Inflammatory macrophage treated with lipopolysaccharide for 4 hours (primary cell): Measurements from ENCODE around the gene RAB30.

ENCODE experiments used
- DNase-seq: peaks from one replicate; pipeline ENCODE4 v3.0.0-alpha.2; 2020

RAB30 gene

DNA sequence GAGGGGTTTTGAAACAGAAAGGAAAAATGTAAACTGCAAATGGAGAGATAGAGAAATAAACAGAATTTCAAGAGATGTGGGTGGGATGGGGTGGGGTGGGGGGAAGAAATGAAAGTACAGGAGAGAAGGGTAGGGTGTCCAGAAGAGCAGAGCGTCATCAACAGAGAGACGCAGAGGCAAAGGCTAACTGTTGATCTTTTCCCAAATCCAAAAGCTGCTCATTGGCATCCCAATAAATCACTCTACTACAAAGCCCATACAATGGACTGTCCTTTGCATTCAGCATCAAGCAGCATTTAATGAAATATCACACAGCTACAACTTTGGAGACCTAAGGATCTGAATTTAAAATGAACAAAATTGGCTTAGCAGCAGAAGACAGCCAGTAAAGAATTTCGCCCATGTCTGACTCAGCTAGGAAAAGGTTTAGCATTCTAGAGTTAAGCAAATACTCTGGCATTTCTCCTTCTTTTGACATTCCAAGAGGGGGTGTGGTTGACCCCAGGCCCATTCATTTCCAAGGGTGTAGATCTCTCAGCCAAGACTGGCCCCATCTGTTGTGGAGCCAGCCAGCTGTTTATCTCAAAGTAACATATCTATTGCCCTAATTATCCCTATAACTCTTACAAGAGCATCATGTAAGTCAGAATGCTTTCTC lies 1.5 kb downstream of the RAB30 start:
- no peak for DNase-seq

DNA sequence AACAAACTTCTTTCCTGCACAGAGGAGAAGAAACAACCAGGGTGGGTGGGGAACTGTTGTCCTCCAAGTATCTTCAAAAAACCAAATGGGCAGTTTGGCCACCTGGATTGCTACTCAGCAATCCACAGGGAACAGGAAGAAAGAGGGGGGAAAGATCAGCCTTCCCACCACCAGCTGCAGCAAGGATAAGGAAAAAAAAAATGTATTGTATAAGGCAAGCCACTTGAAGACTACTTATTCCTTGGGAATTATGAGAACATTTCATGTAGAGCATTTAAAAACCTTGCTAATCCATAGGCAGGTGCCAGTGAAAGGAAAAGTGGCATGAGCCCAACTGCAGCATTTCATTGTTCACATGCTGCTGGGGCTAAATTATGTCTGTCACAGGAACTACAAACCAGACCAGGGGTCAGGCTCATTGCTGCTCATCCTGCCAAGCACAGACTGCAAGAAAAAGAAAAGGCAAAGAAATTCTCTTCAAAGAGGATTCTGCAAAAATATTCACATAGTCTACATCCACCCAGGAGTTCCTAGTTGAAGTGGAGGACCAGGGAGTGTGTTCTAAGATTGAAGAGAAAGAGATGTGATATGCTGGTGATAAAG lies 2.2 kb downstream of the RAB30 start:
- no peak for DNase-seq

DNA sequence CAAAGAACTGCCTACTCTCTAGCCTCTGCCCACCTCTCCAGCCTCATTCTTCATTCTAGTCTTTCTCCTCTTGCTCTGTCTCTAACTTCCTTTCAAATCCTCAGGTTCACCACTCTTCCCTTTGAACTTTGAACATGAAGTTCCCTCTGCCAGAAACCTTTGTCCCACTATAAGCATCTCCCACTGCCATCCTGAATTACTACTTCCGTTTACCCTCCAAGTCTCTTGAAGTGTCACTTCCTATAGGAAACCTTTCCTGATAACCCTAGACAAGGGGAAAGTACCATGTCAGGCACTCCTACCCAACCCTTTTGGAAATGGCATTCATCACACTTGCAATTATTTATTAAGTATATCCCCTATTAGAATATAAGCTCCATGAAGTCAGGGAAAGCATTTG lies 3.1 kb downstream of the RAB30 start:
- DNase-seq = no peak

DNA sequence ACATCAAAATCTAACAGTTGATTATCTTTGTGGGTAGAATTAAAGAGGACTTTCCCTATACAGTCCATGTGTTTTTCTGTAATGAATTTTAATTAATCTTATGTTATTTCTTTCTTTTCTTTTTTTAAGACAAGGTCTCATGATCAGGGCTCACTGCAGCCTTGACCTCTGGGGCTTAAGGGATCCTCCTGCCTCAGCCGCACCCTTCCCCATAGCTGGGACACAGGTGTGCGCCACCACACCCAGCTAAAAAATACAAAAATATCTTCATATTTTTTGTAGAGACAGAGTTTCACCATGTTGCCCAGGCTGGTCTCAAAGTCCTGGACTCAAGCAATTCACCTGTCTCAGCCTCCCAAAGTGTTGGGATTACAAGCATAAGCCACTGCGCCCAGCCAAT lies 7.7 kb downstream of the RAB30 start:
- DNase-seq = no peak

DNA sequence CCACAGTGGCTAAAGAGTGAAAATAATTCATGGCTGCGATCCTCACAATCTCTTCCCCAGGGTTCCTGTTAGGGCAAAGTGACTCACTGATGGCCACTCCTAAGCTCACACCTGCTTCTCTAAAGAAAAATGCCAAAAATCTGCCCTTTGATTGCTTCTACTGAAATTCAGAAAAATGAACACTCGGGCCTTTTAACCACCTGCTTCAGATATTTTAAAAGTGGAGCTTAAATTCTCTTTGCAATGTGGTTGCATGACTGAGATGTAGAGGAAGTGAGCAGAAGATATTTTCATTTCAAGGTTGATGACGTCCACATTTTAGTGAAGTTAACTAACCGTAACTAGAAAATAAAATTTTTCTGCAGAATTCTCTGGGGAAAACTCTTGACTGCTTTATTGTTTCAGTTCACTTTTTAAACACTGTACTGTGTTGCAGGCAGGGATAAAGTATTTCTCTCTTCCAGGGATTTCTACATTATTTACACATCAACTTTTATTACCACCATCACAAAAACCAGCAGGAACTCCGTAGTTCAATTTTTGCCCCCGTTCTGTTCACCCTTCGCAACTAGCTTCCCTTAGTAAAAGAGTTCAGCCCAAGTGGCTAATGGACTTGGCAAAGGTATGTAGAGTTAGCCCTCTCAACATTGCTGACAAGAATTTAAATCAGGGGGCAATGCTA lies 8.5 kb downstream of the RAB30 start:
- peak; percentile 57 for DNase-seq

DNA sequence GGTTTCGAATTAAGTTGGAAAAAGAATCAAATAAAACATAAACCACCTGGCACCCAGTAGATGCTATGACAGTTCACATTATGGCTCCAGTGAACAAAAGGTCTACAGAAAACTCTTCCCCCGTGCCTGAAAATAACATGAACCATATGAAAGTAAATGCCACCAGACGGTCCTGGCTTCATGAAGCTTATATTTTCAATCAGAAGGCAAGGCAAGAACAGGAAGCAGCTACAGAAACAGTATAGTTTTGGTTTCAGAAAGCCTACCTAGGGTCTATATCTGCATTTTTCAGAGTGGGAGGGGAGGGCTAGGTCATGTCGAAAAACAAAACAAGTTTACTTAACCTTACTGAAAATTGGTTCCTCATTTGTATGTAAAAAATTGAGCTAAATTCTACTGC lies 9.8 kb downstream of the RAB30 start:
- DNase-seq = peak; percentile 65

DNA sequence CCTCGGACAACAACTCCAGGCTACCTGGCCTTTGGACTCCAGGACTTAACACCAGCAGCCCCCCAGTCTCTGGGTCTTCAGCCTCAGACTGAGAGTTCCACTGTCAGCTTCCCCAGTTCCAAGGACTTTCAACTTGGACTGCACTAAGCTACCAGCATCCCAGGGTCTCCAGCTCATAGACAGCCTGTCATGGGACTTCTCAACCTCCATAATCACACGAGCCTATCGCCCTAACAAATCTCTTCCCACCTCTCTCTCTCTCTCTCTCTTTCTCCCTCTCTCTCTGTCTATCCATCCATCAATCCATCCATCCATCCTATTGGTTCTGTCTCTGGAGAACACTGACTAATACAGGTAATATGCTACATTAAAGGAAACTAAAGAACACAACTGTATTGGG lies 10.7 kb downstream of the RAB30 start:
- DNase-seq = no peak

DNA sequence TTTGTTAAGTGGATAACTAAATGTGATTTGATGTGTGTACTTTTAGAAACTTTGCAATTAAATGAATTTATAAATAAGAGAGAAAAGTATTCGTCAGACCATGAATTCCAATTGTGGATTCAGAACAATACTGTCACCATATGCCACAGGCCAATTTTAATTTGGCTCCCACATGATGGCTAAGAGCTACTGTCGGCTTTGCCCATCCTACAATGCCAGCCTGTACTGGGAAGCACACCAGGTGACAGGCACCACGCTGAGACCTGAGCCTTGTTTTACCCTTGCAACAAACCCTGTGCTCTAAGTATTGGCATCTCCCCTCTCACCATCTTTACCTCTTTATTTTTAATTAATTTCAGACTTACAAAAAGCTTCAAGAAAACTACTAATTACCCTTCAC lies 14.0 kb downstream of the RAB30 start:
- DNase-seq = no peak

DNA sequence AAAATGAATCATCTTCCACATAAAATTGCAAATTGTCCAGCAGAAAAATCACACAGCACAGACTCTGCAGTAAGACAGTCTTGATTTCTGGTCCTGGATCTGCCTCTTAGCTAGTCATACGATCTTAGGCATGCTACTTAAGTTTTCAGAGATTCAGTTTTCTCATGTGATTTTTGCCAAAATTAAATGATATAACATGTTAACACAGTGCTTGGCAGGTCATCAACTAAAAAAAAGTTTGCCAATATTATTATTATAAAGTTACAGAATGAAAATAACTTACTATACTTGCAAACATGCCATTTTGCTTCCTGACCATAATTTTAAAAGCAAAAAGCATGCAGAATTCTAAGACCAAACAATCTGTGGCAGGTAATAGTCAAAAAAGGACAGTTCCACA lies 15.1 kb downstream of the RAB30 start:
- DNase-seq = no peak

DNA sequence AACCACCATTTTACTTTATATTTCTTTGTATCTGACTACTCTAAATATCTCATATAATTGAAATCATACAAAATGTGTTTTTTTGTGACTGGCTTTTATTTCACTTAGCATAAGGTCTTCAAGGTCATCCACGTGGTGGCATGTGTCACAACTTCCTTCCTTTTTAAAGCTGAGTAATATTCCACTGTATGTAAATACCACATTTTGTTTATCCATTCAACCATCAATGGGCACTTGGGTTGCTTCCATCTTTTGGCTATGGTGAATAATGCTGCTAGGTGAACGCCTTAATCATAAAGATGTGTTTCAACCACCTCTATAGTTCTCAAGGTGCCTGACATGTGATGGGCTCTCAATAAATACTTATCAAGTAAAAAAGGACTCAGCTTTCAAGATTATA lies 15.5 kb downstream of the RAB30 start:
- peak; percentile 35 for DNase-seq

DNA sequence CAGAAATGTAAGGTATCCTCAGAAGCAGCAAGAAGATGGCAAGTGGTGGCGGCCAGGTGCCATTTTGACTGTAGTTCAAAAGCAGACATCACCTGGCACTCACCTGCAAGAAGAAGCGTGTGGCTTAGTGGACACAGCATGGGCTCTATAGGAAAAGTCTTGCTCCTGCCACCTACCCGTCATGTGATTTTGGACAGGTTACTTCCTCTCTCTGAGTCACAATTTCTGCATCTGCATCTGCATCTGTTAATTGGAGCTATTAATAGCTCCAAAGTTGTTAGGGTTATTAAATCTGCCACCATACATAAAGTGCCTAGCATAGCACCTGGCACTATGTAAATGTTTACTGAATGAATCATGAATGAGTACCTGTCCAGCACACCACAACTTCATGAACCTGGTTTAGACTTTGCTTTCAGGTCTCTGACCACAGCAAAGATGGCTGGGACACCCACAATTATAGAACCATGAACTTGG lies 16.8 kb downstream of the RAB30 start:
- DNase-seq = no peak

DNA sequence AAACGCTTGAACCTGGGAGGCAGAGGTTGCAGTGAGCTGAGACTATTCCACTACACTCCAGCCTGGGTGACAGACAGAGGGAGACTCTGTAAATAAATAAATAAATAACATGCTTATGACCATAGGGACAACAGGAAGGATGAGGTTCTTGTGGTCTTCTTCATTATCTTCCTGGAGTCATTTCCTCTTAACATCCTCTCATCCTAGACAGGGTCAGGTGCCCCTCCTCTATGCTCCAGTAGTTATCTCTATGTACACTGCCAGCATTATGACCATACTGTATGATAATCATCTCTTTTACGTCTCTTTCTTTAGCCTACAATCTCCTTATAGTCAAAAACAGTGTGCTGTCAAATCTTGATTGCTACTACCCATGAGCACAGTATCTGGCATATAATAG lies 17.7 kb downstream of the RAB30 start:
- DNase-seq = no peak

DNA sequence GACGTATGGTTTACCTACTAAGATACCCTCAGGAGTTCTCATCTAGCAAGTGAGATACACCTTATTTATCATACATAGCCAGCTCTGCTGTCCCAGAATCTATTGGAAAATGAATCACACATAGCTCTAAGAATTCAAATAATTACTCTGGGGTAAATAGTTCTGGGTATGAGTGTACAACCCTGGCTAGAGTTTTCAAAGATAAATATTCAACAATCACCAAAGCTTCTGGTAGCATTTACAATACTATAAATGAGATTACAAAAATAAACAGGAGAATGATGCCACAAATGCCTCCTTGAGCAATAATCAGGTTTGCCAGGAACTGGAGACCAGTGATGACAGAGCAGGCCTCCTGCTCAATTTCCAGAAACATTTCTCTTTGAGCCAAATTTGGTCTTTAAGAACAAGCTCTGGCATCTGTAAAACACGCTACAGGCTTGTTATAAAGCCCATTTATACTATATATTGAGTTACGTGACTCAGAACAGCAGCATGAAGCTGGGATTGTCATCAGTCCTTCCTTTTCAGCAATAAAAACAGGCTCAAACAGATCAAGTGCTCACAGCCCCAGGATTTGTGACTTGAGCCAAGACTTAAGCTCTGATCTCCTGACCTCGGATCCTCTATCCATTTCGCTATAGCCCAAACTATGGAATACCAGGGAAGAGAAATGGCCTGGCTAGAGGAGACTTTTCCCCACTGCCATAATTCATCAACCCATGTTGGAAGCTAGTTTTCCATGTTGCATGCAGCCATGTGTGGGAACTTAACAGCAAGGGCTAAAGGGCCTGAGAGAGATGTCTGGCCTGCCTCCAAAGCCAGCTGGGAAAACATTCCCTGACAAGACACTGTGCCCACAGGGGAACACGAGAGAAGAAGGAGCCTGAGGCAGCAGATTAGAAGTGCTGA lies 19.7 kb downstream of the RAB30 start:
- no peak for DNase-seq

DNA sequence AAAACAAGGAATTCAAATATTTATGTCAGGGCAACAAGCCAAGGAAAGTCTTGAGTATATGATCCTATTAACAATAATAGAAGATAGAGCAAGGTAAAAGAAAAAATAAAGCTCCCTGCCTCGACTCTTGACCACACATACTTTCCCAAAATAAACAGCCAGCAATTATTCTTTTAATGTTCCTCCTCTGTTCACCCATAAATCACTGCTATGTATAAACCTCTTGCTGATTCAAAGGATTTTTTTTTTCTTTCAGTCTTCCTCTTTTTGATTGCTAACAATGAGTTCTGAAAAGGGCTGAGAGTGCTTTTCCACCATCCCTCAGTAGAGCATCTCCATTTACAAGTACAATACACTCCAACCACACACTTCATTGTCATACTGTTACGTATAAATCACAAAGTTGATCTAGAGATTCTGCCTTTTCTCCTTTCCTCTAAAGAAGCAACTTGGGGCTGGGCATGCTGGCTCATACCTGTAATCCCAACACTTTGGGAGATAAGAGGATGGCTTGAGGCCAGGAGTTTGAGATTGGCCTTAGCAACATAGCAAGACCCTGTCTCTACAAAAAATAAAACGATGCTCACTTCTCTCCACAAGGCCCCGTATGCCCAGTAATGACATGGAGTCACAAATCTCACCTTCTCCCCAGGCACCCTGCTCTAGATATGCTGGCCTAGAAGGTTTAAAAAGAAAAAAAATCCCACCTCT lies 24.0 kb downstream of the RAB30 start:
- no peak for DNase-seq

DNA sequence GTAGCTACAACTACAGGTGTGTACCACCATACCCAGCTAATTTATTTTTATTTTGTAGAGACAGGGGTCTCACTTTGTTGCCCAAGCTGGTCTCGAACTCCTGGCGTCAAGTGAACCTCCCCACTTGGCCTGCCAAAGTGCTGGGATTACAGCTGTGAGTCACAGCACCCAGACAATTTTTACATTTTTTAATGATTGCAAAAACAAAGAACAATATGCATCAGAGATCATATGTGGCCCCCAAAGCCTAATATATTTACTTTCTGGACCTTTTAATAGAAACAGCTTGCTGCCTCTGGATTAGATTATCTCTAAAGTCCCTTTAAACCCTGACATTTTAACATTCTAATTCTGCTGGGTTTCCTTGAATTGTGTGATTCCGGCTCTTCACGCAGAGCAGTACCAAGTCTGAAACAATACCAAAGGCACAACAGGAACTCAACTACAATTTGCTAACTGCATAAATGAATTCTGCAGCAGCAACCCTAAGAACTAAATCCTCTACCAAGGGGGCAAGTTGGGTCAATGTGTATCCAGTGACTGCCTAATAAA lies 25.0 kb downstream of the RAB30 start:
- no peak for DNase-seq

DNA sequence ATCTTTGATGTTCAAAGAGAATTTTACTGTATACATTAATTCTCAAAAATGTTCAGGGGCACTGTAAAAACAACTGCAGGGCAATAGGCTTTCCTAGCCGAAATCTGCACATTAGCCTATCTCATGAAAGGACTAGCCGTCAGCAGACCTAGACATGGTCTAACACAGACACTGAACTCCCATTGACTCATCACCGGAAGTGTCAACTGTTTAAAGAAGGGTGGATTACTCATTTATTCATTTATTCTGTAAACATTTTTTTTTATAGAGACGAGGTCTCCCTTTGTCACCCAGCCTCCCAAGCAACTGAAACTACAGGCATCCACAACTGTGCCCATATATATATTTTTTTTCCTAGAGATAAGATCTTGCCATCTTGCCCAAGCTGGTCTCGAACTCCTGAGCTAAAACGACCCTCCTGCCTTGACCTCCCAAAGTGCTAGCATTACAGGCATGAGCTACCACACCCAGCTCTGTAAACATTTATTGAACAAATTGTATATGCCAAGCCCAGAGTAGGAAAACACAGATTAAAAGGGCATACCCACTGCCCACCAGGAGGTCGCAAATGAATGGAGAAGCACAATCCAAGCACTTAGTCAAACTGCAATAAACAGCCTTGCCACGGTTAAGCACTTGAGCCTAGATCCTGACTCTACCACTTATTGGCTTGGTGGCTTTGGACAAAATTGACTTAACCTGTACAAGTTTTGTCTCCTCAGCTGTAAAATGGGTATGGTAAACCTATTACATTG lies 26.6 kb downstream of the RAB30 start:
- DNase-seq = no peak

DNA sequence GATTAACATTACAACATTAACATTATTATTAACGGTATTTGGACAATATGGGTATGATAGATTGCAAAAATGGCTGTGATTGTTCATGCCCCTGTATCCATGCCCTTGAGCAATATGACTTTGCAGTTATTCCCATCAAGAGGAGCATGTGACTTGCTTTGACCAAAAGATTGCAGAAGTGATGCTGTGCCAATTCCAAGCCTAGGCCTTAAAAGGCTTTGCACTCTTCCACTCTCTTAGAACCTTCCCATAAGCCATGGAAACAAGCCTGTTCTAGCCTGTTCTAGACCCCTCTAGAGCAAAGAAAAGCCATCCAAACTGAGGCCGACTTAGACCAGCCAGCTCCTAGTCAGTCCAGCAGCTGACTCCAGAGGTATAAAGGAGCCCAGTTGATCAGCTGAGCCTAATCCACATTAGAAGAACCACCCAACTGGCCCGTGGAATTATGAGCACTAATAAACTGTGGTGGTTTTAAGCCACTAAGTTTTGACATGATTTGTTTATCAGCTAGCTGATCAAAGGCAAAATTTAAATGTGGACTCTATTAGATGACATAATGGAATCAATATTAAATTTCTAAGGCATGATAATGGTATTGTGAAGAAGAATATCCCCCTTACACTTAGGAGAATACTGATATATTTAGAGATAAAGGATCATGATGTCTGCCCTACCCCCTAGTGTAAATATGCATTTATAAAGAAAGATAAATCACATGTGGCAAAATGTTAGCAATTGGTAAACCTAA lies 28.6 kb downstream of the RAB30 start:
- no peak for DNase-seq

DNA sequence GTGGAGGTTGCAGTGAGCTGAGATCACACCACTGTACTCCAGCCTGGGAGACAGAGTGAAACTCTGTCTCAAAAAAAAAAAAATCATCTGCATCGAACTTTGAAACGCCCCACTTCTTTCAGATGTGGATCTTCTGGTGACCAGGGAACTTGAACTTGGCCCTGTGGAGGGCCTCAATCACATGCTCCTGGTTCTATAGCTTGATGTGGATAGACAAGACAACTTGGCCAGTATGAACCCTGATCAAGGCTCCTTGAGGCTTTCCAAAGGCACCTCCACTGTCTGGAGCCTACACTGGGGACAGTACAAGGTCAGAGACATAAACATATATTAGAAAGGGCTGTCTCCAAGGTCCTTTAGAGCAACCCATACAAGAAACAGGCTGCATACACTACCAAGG lies 30.6 kb downstream of the RAB30 start:
- no peak for DNase-seq

DNA sequence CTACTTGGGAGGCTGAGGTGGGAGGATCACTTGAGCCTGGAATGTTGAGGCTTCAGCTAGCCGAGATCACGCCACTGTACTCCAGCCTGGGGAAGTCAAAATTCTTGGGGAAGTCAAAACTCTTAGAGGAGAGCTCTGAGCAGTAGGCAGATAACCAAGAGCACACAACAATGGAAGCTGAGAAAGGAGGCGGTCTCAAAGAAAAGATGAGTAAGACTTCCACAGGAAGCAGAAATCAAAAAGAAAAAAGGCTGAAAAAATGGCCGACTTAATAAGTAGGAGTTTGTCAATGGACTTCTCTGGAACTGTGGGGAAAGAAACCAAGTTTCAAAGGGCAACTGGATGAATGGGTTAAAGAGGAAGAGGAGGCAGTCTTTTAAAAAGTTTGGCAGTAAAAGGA lies 32.1 kb downstream of the RAB30 start:
- DNase-seq = no peak

DNA sequence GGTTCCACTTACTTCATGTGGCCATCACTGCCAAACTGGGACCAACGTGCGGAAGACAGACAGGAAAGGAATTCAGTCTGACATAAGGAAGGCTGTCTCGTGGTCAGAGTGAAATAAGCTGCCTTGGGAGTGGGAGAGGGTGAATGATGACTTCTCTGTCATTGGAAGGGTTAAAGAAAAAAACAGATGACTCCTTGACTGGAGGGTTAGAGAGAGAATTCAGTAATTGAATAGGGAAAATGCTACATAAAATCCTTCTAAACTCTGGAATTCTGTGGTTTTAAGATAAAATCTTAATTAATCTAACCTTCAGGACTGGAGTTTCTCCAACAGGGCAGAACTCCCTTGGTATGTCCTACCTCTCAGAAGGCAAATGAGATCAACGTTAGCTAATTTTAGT lies 33.8 kb downstream of the RAB30 start:
- no peak for DNase-seq

DNA sequence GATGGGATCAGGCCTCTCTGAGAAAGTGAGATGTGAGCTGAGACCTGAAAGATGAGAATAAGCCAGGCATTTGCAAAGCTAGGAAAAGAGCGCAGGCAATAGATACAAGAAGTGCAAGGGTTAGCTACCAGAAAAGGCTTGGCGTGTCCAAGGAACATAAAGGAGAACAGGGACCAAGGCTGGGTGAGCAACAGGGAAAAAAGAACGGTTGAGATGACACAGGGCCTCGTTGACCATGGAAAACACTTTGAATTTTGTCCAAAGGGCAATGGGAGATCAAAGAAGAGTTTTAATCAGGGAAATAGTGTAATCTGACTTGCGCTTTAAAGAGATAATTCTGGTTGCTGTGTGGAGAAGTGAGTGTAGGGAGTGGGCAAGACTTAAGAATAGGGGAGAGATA lies 35.0 kb downstream of the RAB30 start:
- DNase-seq = no peak
